ENCODE results near the gene SH3PXD2A. TPM values are rescaled to one million over a fixed set of nuclear protein-coding genes. Genes with fewer than 3 reads are reported as not detected.

The SH3PXD2A gene
- total RNA-seq, 1 experiment from 2014 or later = 54.9 TPM

DNA sequence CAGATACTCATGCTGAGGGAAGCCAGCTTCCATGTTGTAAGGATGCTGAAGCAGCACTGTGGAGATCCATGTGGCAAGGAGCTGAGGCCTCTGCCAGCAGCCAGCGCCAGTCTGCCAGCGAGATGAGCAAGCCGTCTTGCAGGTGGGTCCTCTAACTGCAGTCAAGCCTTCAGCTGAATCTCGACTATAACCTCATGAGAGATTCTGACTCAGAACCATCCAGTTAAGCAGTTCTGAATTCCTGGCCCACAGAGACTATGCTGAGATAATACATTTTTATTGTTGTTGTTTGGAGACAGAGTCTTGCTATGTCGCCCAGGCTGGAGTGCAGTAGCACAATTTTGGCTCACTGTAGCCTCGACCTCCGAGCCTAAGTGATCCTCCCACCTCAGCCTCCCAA, 105.6 kb downstream of the SH3PXD2A start:
- Histone ChIP-seq H3K4me3 (ENCODE audit: low read depth, low read length, poor library complexity, severe bottlenecking) (no peak overlapping the region), H3K36me3 (ENCODE audit: insufficient read depth, low read length, poor library complexity, severe bottlenecking) (no peaks in the 10 kb centered on the region), H3K4me1 (ENCODE audit: insufficient read depth, low read length, poor library complexity, severe bottlenecking) (no peaks in the 10 kb centered on the region), H3K27me3 (replicated peaks; ENCODE audit: insufficient read depth, low read depth, low read length, poor library complexity) (no peaks in the 10 kb centered on the region), H3K27ac (ENCODE audit: low read depth, low read length, poor library complexity, severe bottlenecking) (no peak overlapping the region), H3K9me3 (ENCODE audit: low read depth, low read length, poor library complexity, severe bottlenecking) (no peaks in the 10 kb centered on the region)
- POLR2A ChIA-PET (ENCODE audit: low non-redundant PET) = no interaction called here
- intact Hi-C loops (cut with micrococcal nuclease; ENCODE audit: unreplicated experiment) = no loop called here
- BruUV-seq (replicated peaks) = no TSS peak
- CTCF ChIA-PET = interaction anchor here (0.9 kb wide), 1 partner anchor 9 kb away, joined by 3 read pairs; no protein-coding TSS in a partner anchor
- no peak for DNase-seq (ENCODE audit: low spot score)
- TF ChIP-seq, protein P1, sequence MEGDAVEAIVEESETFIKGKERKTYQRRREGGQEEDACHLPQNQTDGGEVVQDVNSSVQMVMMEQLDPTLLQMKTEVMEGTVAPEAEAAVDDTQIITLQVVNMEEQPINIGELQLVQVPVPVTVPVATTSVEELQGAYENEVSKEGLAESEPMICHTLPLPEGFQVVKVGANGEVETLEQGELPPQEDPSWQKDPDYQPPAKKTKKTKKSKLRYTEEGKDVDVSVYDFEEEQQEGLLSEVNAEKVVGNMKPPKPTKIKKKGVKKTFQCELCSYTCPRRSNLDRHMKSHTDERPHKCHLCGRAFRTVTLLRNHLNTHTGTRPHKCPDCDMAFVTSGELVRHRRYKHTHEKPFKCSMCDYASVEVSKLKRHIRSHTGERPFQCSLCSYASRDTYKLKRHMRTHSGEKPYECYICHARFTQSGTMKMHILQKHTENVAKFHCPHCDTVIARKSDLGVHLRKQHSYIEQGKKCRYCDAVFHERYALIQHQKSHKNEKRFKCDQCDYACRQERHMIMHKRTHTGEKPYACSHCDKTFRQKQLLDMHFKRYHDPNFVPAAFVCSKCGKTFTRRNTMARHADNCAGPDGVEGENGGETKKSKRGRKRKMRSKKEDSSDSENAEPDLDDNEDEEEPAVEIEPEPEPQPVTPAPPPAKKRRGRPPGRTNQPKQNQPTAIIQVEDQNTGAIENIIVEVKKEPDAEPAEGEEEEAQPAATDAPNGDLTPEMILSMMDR (conservative IDR thresholded peaks at IDR 0.05; ENCODE audit: low read depth, low read length) = no peak
- TF ChIP-seq EZH2 (IDR thresholded peaks at IDR 0.05; ENCODE audit: borderline replicate concordance, low read depth, low read length, poor library complexity, severe bottlenecking) = no peak

DNA sequence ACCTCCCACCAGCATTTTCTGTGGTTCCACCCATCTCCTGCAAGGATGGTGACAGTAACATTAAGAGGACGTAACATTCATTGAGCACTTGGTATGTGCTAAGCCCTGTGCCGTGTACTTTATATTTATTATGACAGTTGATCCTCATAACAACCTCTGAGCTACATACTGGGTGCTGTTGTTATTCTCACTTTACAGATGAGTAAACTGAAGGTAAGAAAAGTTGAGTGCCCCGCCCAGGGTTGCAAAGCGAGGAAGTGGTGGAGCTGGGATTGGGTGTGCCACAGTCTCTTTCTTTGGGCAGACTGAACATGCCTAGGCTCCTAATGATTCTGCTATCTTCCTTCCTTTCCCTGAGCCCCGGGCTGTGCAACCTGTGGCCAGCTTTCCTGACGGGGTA, 107.4 kb downstream of the SH3PXD2A start:
- no peaks in the 10 kb centered on the region for H3K4me1 ChIP-seq (ENCODE audit: insufficient read depth, low read length, poor library complexity, severe bottlenecking)
- H3K27me3 ChIP-seq (replicated peaks; ENCODE audit: insufficient read depth, low read depth, low read length, poor library complexity) = no peaks in the 10 kb centered on the region
- intact Hi-C loops (cut with micrococcal nuclease; ENCODE audit: unreplicated experiment) = no loop called here
- no peak overlapping the region for H3K4me3 ChIP-seq (ENCODE audit: low read depth, low read length, poor library complexity, severe bottlenecking)
- BruUV-seq (replicated peaks) = no TSS peak
- no peak overlapping the region for H3K27ac ChIP-seq (ENCODE audit: low read depth, low read length, poor library complexity, severe bottlenecking)
- H3K36me3 ChIP-seq (ENCODE audit: insufficient read depth, low read length, poor library complexity, severe bottlenecking) = no peaks in the 10 kb centered on the region
- no peak for TF ChIP-seq EZH2 (IDR thresholded peaks at IDR 0.05; ENCODE audit: borderline replicate concordance, low read depth, low read length, poor library complexity, severe bottlenecking)
- TF ChIP-seq, protein P1 (conservative IDR thresholded peaks at IDR 0.05; ENCODE audit: low read depth, low read length) = no peak
- POLR2A ChIA-PET (ENCODE audit: low non-redundant PET) = no interaction called here
- no peak for DNase-seq (ENCODE audit: low spot score)
- H3K9me3 ChIP-seq (ENCODE audit: low read depth, low read length, poor library complexity, severe bottlenecking) = no peaks in the 10 kb centered on the region
- CTCF ChIA-PET = no interaction called here

DNA sequence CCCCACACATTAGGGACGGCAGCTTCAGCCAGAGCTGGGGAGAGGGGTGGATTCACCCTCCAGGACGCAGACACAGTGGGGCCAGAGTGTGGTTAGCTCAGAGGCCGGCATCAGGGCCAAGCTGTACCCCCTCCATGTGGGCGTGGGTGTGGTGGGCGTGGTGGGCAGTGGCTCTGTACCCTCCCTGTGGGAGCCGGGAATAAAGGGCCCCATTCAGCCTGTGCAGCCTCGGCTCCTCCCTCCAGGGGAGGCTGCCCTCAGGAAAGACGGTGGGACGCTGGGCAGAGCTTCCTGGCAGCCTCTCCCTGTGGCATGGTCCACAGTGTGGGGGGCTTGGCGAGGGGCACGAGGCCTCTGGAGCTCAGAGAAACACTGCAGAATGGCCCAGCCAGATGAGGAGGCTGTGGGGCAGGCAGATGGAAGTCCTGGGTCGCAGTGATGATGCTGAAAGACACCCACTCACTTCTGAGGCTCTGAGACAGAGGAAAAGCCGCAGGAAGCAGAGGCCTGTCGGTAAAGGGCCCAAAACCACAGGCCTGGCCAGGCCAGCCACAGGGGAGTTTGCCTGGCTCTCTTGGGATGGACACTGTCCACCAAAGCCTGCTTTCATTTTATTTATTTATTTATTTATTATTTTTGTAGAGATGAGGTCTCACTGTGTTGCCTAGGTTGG, 108.0 kb downstream of the SH3PXD2A start:
- CTCF ChIA-PET = no interaction called here
- intact Hi-C loops (cut with micrococcal nuclease; ENCODE audit: unreplicated experiment) = no loop called here
- Histone ChIP-seq H3K9me3 (ENCODE audit: low read depth, low read length, poor library complexity, severe bottlenecking) (no peaks in the 10 kb centered on the region), H3K27ac (ENCODE audit: low read depth, low read length, poor library complexity, severe bottlenecking) (no peak overlapping the region), H3K4me1 (ENCODE audit: insufficient read depth, low read length, poor library complexity, severe bottlenecking) (no peaks in the 10 kb centered on the region), H3K36me3 (ENCODE audit: insufficient read depth, low read length, poor library complexity, severe bottlenecking) (no peaks in the 10 kb centered on the region), H3K4me3 (ENCODE audit: low read depth, low read length, poor library complexity, severe bottlenecking) (no peak overlapping the region), H3K27me3 (replicated peaks; ENCODE audit: insufficient read depth, low read depth, low read length, poor library complexity) (no peaks in the 10 kb centered on the region)
- no TSS peak for BruUV-seq (replicated peaks)
- POLR2A ChIA-PET (ENCODE audit: low non-redundant PET) = no interaction called here
- TF ChIP-seq, protein P1 (conservative IDR thresholded peaks at IDR 0.05; ENCODE audit: low read depth, low read length) = no peak
- TF ChIP-seq EZH2 (IDR thresholded peaks at IDR 0.05; ENCODE audit: borderline replicate concordance, low read depth, low read length, poor library complexity, severe bottlenecking) = no peak
- DNase-seq (ENCODE audit: low spot score) = no peak
